ENCODE measurements around the gene GADL1. TPM values are rescaled to one million over a fixed set of nuclear protein-coding genes. Genes with fewer than 3 reads are reported as not detected.
A peak's percentile ranks its signal among the peaks of the same experiment; 100 is the strongest.

Gene GADL1
- total RNA-seq, 2 experiments from 2014 or later = not detected

DNA sequence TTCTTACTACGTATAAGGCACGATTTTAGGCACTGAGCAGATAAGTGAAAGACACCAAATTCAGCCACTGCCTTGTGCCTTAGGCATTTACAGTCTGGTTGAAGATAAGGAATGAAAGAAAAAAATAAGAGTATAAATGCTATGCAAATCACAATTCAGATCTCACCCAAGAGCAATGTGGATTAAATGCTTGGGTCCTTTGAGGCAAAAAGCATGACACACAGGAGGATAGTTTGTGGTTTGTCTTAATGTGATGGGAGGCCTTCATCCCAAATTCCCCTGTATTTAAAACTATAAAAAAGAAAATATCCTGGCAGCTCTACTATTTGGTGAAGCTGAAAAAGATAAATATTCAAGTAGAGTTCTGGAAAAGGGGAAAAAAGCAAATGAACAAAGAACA lies 208.3 kb downstream of the GADL1 start:
- no peak for DNase-seq
- intact Hi-C loops (cut with micrococcal nuclease) = loop anchor here (10.0 kb wide), 1 partner anchor 849 kb away; the partner anchor contains the start of gene STT3B
- peaks cover 82% of the 10 kb centered on the region for H3K36me3 Mint-ChIP-seq (ENCODE audit: low read depth)
- no peaks in the 10 kb centered on the region for H3K27me3 Mint-ChIP-seq (ENCODE audit: low read depth)
- no peak overlapping the region for H3K4me3 Mint-ChIP-seq
- peaks cover 100% of the 10 kb centered on the region for H3K4me1 Mint-ChIP-seq (ENCODE audit: low read depth)
- H3K9me3 Mint-ChIP-seq = no peaks in the 10 kb centered on the region
- H3K27ac Mint-ChIP-seq = peak overlapping the region; percentile 93
- CTCF ChIA-PET = interaction anchor here (0.8 kb wide), 1 partner anchor 644 kb away, joined by 3 read pairs; no protein-coding TSS in a partner anchor

DNA sequence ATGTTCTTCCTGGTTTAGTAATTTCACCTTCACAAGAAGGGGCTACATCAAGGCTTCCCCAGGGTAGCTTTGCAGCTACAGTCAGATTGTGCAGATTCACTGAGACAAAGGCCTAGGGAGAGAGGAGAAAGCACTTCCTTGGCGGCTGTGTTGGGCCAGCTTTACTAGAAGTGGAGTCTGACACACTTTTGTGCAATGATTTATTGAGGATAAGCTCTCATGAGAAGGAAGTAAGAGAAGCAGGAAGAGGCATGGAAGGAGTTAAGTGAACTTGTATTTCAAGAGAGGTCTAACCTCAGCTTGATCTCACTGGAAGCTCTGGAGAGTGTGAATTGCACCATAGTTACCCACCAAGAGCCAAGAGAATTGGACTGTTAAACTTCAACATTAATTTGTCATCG lies 209.2 kb downstream of the GADL1 start:
- H3K27me3 Mint-ChIP-seq (ENCODE audit: low read depth) = no peaks in the 10 kb centered on the region
- H3K27ac Mint-ChIP-seq = peak overlapping the region; percentile 93
- intact Hi-C loops (cut with micrococcal nuclease) = loop anchor here (1.0 to 10.0 kb wide), 3 partner anchors 54 to 850 kb away; partner anchors contain the start of gene STT3B
- H3K4me3 Mint-ChIP-seq = no peak overlapping the region
- H3K4me1 Mint-ChIP-seq (ENCODE audit: low read depth) = peaks cover 100% of the 10 kb centered on the region
- peak; percentile 63 for DNase-seq
- CTCF ChIA-PET = interaction anchor here (0.8 to 1.5 kb wide), 6 partner anchors 8 to 340 kb away, joined by 3 to 8 read pairs (median 4); no protein-coding TSS in a partner anchor
- no peaks in the 10 kb centered on the region for H3K9me3 Mint-ChIP-seq
- H3K36me3 Mint-ChIP-seq (ENCODE audit: low read depth) = peaks cover 81% of the 10 kb centered on the region

DNA sequence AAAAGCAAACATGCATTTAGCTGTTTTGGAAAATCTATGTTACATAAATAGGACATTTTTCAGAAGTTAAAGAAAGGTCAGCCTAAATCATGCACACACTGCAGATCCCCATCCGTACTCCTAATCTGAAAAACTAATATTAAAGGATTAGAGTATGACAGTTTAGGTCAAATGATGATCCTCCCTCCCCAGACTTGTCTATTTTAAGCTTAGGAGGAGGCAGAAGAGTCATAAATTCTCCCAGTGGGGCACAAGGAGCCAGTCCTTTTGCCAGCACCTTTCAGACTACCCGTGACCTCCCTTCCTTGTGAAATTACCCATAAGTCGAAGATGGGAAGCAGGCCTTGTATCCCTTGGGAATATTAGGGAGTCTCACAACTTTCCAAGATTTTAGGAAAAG lies 210.1 kb downstream of the GADL1 start:
- Mint-ChIP-seq H3K4me3 (no peak overlapping the region), H3K27ac (peak overlapping the region; percentile 93), H3K4me1 (ENCODE audit: low read depth) (peaks cover 100% of the 10 kb centered on the region), H3K9me3 (no peaks in the 10 kb centered on the region), H3K27me3 (ENCODE audit: low read depth) (no peaks in the 10 kb centered on the region), H3K36me3 (ENCODE audit: low read depth) (peaks cover 78% of the 10 kb centered on the region)
- no peak for DNase-seq
- intact Hi-C loops (cut with micrococcal nuclease) = loop anchor here (2.0 to 10.0 kb wide), 2 partner anchors 54 to 850 kb away; partner anchors contain the start of gene STT3B
- CTCF ChIA-PET = interaction anchor here (0.6 to 1.5 kb wide), 9 partner anchors 9 to 339 kb away, joined by 3 to 8 read pairs (median 3); no protein-coding TSS in a partner anchor

DNA sequence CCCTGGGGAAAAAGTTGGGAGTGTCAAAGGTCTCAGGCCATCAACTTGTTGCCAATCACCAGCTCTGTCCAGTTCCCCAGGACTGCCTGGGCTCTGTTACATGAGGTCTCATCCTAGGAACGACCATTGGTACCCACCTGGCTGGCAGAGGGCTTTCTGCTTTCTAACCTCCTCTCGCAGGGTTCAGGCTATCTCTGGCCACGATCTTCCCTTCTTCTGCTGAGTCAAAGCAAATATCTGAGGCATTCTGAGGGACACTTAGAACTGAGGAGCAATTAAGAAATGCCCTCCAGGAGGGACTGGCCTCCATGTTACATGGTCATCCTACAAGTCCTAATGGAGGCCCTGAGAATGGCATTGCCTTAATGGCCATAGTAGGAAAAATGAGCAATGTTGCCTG lies 210.7 kb downstream of the GADL1 start:
- CTCF ChIA-PET = interaction anchor here (1.1 to 1.4 kb wide), 2 partner anchors 28 to 182 kb away, joined by 3 read pairs; no protein-coding TSS in a partner anchor
- intact Hi-C loops (cut with micrococcal nuclease) = loop anchor here (2.0 to 10.0 kb wide), 3 partner anchors 17 to 851 kb away; partner anchors contain the start of gene STT3B

DNA sequence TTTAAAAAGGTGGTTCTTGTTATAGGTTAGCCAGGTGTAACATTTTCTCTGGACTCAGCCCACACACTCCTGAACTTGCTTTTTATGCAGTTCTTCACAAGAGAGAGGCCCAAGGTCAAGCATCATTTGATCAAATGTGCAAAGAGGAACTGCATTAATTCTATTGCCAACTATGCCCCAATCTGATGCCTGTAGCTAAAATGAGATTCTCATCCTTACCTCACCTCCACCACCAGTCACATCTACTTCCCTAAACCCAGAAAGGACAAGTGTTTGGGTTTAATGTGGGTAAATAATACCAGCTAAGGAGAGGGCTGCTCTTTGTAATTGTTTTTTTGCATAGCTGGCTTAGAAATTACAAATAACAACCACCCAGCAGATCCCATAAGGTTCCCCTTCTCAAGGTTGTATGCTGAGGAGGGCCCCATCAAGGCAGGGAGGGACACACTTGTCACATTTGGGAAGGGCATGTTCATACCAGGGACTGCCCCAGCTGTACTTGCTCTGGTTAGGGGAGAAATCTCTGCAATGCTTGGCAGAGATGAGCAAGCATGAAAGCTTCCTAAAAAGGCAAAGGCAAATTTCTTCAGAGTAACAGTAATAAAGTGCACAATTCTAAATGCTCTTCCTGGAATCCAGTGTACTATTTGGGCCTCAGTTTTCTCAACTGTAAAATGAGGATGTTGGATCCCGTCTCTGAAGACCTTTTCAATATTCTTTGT lies 211.9 kb downstream of the GADL1 start:
- CTCF ChIA-PET = interaction anchor here (1.1 to 1.8 kb wide), 6 partner anchors 9 to 640 kb away, joined by 3 to 13 read pairs (median 4); no protein-coding TSS in a partner anchor
- H3K27ac Mint-ChIP-seq = peak overlapping the region; percentile 93
- no peaks in the 10 kb centered on the region for H3K9me3 Mint-ChIP-seq
- peaks cover 100% of the 10 kb centered on the region for H3K4me1 Mint-ChIP-seq (ENCODE audit: low read depth)
- H3K4me3 Mint-ChIP-seq = peak overlapping the region; percentile 18
- H3K36me3 Mint-ChIP-seq (ENCODE audit: low read depth) = peaks cover 77% of the 10 kb centered on the region
- DNase-seq = peak; percentile 82
- intact Hi-C loops (cut with micrococcal nuclease) = loop anchor here (1.0 to 10.0 kb wide), 7 partner anchors 11 to 852 kb away; partner anchors contain the start of gene STT3B
- no peaks in the 10 kb centered on the region for H3K27me3 Mint-ChIP-seq (ENCODE audit: low read depth)

More for the DNA sequence above, 210.7 kb downstream of the GADL1 start:
- DNase-seq = no peak
- Mint-ChIP-seq H3K9me3 (no peaks in the 10 kb centered on the region), H3K27ac (peak overlapping the region; percentile 93), H3K27me3 (ENCODE audit: low read depth) (no peaks in the 10 kb centered on the region), H3K4me1 (ENCODE audit: low read depth) (peaks cover 100% of the 10 kb centered on the region), H3K4me3 (no peak overlapping the region), H3K36me3 (ENCODE audit: low read depth) (peaks cover 78% of the 10 kb centered on the region)

DNA sequence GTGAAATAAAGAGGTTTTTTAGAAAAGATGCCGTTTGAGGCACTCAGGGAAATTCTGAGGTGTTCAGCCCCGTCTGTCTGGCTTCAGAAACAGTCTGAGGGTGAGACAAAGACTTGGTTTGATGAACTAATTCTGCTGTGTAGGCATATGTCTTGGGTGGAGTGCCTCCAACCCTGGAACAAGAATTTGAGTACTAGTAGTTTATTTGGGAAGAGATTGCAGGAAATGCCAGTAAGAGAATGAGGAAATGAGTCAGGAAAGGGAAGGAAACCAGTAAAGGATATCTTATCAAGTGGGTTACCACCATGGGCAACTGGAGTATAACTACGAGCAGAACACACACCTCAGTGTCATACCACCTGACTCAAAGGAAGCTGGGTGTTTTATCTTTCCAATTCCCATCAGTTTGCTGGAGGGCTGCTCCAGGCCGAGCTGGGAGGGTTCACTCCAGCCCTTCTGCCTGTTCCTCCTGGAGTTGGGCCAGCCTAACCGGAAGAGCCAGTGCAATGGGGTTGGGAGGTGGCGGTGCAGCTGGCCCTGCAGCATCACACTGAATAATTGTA lies 212.7 kb downstream of the GADL1 start:
- DNase-seq = peak; percentile 45
- Mint-ChIP-seq H3K27ac (peak overlapping the region; percentile 93), H3K9me3 (no peaks in the 10 kb centered on the region), H3K36me3 (ENCODE audit: low read depth) (peaks cover 79% of the 10 kb centered on the region), H3K27me3 (ENCODE audit: low read depth) (no peaks in the 10 kb centered on the region), H3K4me3 (peak overlapping the region; percentile 18), H3K4me1 (ENCODE audit: low read depth) (peaks cover 100% of the 10 kb centered on the region)
- CTCF ChIA-PET = interaction anchor here (1.1 to 1.8 kb wide), 6 partner anchors 8 to 639 kb away, joined by 3 to 13 read pairs (median 4); no protein-coding TSS in a partner anchor
- intact Hi-C loops (cut with micrococcal nuclease) = loop anchor here (1.0 to 10.0 kb wide), 8 partner anchors 8 to 853 kb away; partner anchors contain the start of gene STT3B

DNA sequence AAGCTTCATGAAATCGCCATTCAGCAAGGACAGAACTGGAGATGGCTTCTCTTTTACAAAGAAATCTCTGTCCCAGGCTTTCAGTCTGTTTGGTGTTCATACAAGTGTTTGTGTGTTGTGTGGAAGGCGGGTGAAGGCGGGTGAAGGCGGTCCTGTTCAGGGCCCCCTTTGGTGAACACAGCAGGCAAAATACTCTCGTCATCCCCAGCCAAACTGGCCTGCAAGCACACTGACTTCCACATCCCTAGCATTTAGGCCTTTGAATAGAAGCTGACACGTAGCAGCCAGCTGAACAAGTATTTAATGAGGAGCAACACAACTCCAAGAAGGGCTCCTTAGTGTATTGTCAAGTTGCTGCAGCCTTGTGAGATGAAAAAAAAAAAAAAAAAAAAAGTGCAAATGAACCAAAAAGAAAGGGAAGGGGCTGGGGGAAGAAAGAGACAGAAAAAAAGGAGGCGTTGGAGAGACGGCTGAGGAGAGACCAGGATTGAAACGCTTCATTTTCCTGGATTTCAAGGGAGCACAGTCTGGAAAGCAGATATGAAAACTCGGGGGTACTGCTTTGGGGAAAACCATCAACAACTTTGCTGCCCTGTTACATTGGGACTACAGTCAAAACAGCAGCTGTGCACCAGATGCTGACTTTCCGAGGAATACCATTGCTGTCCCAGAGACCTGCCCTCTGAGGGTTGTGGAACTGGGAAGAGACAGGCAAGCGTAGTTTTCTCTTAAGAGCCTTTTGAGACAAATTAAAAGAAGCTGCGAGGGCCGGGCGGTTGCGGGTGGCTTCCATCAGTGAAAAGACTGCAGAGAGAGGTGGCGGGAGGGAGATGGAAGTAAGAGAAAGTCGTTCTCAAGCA lies 213.4 kb downstream of the GADL1 start:
- Mint-ChIP-seq H3K4me3 (peak overlapping the region; percentile 18), H3K9me3 (no peaks in the 10 kb centered on the region), H3K4me1 (ENCODE audit: low read depth) (peaks cover 100% of the 10 kb centered on the region), H3K36me3 (ENCODE audit: low read depth) (peaks cover 78% of the 10 kb centered on the region), H3K27me3 (ENCODE audit: low read depth) (no peaks in the 10 kb centered on the region), H3K27ac (peak overlapping the region; percentile 93)
- intact Hi-C loops (cut with micrococcal nuclease) = loop anchor here (1.0 to 10.0 kb wide), 2 partner anchors 8 to 854 kb away; partner anchors contain the start of gene STT3B
- CTCF ChIA-PET = interaction anchor here (0.6 to 2.7 kb wide), 4 partner anchors 13 to 651 kb away, joined by 3 to 15 read pairs (median 6); no protein-coding TSS in a partner anchor
- no peak for DNase-seq

DNA sequence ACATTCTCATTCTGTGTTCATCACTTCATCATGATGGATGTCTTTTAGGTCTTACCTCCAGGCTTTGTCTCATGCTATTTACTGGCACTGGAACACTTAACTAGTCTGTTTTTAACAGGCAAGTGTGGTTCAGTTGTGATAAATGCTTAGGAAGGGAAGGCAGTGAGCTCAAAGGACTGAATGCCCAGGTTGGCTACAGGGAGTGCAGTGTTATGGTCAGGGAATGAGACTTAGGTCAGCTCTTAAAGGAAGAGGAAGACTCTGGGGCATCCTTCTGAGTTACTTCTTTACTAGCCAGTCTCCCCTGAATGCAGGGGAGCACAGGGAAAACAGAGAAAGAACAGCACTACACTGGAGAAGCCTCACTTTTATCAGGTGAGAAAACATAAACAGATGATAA lies 215.4 kb downstream of the GADL1 start:
- CTCF ChIA-PET = interaction anchor here (0.8 to 2.7 kb wide), 6 partner anchors 11 to 59 kb away, joined by 3 to 15 read pairs (median 4); no protein-coding TSS in a partner anchor
- intact Hi-C loops (cut with micrococcal nuclease) = no loop called here

DNA sequence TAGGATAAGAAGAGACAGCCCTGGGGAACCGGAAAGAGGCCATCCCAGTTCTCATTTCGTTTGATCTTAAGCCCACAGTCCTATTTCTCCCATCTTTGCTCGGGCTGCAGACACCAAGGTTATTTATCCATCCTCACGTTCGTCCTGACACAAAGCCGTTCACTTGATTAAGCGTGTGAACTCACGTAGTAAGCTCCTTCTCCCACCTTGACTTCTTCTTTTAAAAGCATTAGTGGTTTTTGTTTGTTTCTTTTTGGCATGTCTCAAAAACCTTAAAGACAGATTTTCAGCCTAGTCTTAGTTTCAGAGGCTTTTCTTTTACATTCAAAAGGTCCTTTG lies 217.1 kb downstream of the GADL1 start:
- H3K36me3 Mint-ChIP-seq (ENCODE audit: low read depth) = peaks cover 88% of the 10 kb centered on the region
- H3K27me3 Mint-ChIP-seq (ENCODE audit: low read depth) = no peaks in the 10 kb centered on the region
- peak overlapping the region; percentile 93 for H3K27ac Mint-ChIP-seq
- no peaks in the 10 kb centered on the region for H3K9me3 Mint-ChIP-seq
- peaks cover 96% of the 10 kb centered on the region for H3K4me1 Mint-ChIP-seq (ENCODE audit: low read depth)
- H3K4me3 Mint-ChIP-seq = peak overlapping the region; percentile 54
- intact Hi-C loops (cut with micrococcal nuclease) = no loop called here
- DNase-seq = no peak
- CTCF ChIA-PET = interaction anchor here (0.7 to 1.3 kb wide), 2 partner anchors 12 to 48 kb away, joined by 3 to 4 read pairs; no protein-coding TSS in a partner anchor

More for the DNA sequence above, 215.4 kb downstream of the GADL1 start:
- Mint-ChIP-seq H3K27ac (peak overlapping the region; percentile 93), H3K9me3 (no peaks in the 10 kb centered on the region), H3K4me3 (peak overlapping the region; percentile 10), H3K36me3 (ENCODE audit: low read depth) (peaks cover 79% of the 10 kb centered on the region), H3K27me3 (ENCODE audit: low read depth) (no peaks in the 10 kb centered on the region), H3K4me1 (ENCODE audit: low read depth) (peaks cover 99% of the 10 kb centered on the region)
- no peak for DNase-seq

DNA sequence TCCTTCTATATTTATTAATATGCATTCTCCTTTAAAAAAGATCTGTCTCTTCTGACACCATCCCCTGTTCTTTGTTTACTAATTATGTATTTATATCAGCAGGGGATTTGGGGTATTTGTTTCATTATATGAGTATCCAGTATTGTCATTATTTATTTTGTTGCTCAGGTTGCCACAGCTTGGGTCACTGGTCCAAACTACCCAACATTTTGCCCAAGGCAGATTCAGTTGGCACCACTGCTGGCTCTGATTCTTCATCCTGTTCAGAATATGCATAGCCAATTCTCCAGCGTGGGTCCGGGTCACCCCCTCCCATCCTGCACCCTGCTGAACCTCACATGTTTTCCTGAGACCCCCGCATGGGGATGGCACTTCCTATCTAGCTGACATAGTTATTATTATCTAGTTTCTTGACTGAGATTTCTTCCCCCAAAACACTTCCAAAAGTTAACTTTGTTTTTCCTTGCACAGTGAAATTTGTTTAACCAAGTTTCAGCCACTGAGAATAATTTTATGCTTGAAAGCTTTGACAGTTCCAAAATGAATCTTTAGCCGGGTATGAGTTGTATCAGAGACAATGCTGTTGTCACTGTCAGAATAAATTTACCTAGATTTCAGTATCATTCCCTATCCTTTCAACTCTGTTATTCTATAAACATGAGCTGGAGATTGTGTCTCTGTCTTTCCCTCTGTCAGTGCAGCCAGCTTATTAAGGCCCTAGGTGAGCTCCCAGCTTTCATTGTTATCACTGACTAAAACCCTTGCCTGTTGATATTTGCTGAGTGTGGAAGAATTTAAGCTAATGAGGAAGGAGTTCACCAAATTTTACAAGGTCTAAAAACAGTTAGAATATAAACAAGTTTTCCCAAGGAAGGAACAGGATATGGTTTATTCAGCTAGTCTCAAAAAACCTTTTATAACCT lies 217.8 kb downstream of the GADL1 start:
- CTCF ChIA-PET = interaction anchor here (0.7 to 1.3 kb wide), 2 partner anchors 12 to 48 kb away, joined by 3 to 4 read pairs; no protein-coding TSS in a partner anchor
- Mint-ChIP-seq H3K27me3 (ENCODE audit: low read depth) (no peaks in the 10 kb centered on the region), H3K4me1 (ENCODE audit: low read depth) (peaks cover 96% of the 10 kb centered on the region), H3K4me3 (peak overlapping the region; percentile 54), H3K9me3 (no peaks in the 10 kb centered on the region), H3K27ac (peak overlapping the region; percentile 93), H3K36me3 (ENCODE audit: low read depth) (peaks cover 88% of the 10 kb centered on the region)
- intact Hi-C loops (cut with micrococcal nuclease) = no loop called here
- DNase-seq = no peak

Measured in activated naive CD4-positive, alpha-beta T cell treated with anti-CD3 and anti-CD28 coated beads for 36 hours (primary cell).